Muscle layer of duodenum (tissue), 2 donors: ENCODE measurements around the gene FOXR1.
"Not testable (repeated sequence)": the region's sequence is repeated elsewhere in the genome, so short reads cannot be mapped to it uniquely, and the experiment has no call there.

Source experiments
- H3K27ac ChIP-seq: one replicate; pipeline ENCODE4 v1.7.0; 2013; ENCODE audit warnings: mild to moderate bottlenecking, low read length
- H3K27me3 ChIP-seq: one replicate; pipeline ENCODE4 v1.7.0; 2013; ENCODE audit warnings: low read depth, mild to moderate bottlenecking, control low read depth, low read length
- H3K36me3 ChIP-seq, 2 donors: one replicate each; pipeline ENCODE4 v1.7.0; 2013; ENCODE audit warnings: low read length in 2 of 2, control low read depth in 1 of 2, mild to moderate bottlenecking in 1 of 2; ENCODE audit not compliant: insufficient read depth in 2 of 2, control insufficient read depth in 1 of 2
- H3K4me1 ChIP-seq, 2 donors: one replicate each; pipeline ENCODE4 v1.7.0; 2013; ENCODE audit warnings: low read length in 2 of 2, mild to moderate bottlenecking in 2 of 2, control low read depth in 1 of 2, moderate library complexity in 1 of 2; ENCODE audit not compliant: insufficient read depth in 2 of 2, control insufficient read depth in 1 of 2
- H3K4me3 ChIP-seq, 2 donors: one replicate each; pipeline ENCODE4 v1.7.0; 2013; ENCODE audit warnings: low read length in 2 of 2, low read depth in 1 of 2, mild to moderate bottlenecking in 1 of 2
- H3K9me3 ChIP-seq, 2 donors: one replicate each; pipeline ENCODE4 v1.7.0; 2013; ENCODE audit warnings: low read length in 2 of 2, control low read depth in 1 of 2, mild to moderate bottlenecking in 1 of 2; ENCODE audit not compliant: control insufficient read depth in 1 of 2
- donor health status: healthy.

FOXR1 gene

GRCh38 chr11:118953976-118954375 lies 17.6 kb upstream of the FOXR1 start:
- not testable (repeated sequence) for H3K36me3 ChIP-seq, H3K27me3 ChIP-seq, H3K27ac ChIP-seq, H3K4me3 ChIP-seq, H3K4me1 ChIP-seq, H3K9me3 ChIP-seq

GRCh38 chr11:118956094-118956846 lies 15.3 kb upstream of the FOXR1 start, which contains the start of gene UPK2:
Gene UPK2 (plus strand): TSS chr11:118956298. CDS start chr11:118956351, 53 bp downstream.
- Histone ChIP-seq H3K9me3 (no peaks in the 10 kb centered on the region), H3K27ac (no peak within 1 kb of the TSS), H3K27me3 (no peaks in the 10 kb centered on the region), H3K36me3 (no peaks in the 10 kb centered on the region), H3K4me3 (no peak within 1 kb of the TSS), H3K4me1 (no peaks in the 10 kb centered on the region)

DNA sequence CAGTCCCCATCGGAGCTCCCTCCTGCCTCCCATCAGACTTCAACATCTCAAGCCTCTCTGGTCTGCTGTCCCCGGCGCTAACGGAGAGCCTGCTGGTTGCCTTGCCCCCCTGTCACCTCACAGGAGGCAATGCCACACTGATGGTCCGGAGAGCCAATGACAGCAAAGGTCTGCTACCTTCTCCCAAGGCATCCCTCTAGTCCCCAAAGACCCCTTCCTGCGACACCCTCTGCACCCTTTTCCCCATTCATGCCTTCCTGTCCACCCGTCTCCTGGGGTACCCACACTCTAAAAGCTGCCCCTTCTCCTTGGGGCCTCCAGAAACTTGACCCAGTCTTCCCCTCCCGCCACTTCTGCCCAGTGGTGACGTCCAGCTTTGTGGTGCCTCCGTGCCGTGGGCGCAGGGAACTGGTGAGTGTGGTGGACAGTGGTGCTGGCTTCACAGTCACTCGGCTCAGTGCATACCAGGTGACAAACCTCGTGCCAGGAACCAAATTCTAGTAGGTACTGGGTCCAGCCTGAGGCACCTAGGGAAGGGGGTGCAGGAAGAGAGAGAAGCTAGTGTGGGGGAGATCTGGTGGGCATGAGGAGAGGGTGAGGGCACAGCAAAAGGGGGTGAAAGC lies 14.6 kb upstream of the FOXR1 start:
- H3K4me3 ChIP-seq = no peak overlapping the region
- no peaks in the 10 kb centered on the region for H3K4me1 ChIP-seq
- no peak overlapping the region for H3K27ac ChIP-seq
- no peaks in the 10 kb centered on the region for H3K27me3 ChIP-seq
- no peaks in the 10 kb centered on the region for H3K9me3 ChIP-seq
- no peaks in the 10 kb centered on the region for H3K36me3 ChIP-seq

DNA sequence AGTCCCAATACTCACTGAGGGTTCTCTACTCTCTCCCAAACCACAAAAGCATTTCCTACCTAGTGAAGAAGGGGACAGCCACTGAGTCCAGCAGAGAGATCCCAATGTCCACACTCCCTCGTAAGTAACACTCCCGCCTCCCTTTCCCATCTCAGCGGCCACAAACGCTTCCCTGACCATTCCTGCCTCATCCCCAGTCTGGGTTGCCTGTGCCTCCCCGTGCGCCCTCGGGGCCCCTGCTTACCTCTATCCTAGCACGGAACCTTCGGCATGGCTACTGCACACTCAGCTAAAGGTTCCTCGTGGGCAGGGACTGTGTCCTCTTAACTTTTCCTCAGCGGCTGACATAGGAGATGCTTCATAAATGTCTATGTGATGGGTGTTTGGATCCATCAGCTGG lies 14.0 kb upstream of the FOXR1 start:
- Histone ChIP-seq H3K36me3 (no peaks in the 10 kb centered on the region), H3K27me3 (no peaks in the 10 kb centered on the region), H3K4me3 (no peak overlapping the region), H3K27ac (no peak overlapping the region), H3K9me3 (no peaks in the 10 kb centered on the region), H3K4me1 (no peaks in the 10 kb centered on the region)

GRCh38 chr11:118957968-118958367 lies 13.6 kb upstream of the FOXR1 start:
- no peak overlapping the region for H3K4me3 ChIP-seq
- no peaks in the 10 kb centered on the region for H3K27me3 ChIP-seq
- no peaks in the 10 kb centered on the region for H3K9me3 ChIP-seq
- no peak overlapping the region for H3K27ac ChIP-seq
- H3K4me1 ChIP-seq = no peaks in the 10 kb centered on the region
- no peaks in the 10 kb centered on the region for H3K36me3 ChIP-seq

DNA sequence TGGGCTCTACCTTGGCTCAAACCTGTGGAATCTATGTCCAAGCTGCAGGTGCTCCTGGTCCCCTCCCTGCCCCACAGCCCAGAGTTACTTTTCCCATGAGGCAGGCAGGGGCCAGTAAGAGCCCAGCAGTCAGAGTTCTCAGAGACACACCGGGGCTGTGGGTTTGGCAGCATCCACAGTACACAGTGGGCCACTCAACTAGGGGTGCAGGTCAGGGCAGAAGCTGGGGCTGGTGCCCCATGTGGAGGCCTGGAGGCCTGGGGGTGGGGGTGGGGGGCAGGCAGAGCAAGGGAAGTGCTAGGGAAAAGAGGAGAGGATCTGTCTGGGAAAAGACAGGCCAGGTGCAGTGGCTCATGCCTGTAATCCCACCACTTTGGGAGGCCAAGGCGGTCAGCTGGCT lies 13.0 kb upstream of the FOXR1 start:
- Histone ChIP-seq H3K4me3 (no peak overlapping the region), H3K36me3 (no peaks in the 10 kb centered on the region), H3K9me3 (no peaks in the 10 kb centered on the region), H3K27ac (no peak overlapping the region), H3K4me1 (no peaks in the 10 kb centered on the region), H3K27me3 (no peaks in the 10 kb centered on the region)

GRCh38 chr11:118961189-118961588 lies 10.4 kb upstream of the FOXR1 start:
- Histone ChIP-seq H3K27me3 (no peaks in the 10 kb centered on the region), H3K36me3 (no peaks in the 10 kb centered on the region), H3K4me1 (no peaks in the 10 kb centered on the region), H3K4me3 (no peak overlapping the region), H3K9me3 (no peaks in the 10 kb centered on the region), H3K27ac (no peak overlapping the region)

DNA sequence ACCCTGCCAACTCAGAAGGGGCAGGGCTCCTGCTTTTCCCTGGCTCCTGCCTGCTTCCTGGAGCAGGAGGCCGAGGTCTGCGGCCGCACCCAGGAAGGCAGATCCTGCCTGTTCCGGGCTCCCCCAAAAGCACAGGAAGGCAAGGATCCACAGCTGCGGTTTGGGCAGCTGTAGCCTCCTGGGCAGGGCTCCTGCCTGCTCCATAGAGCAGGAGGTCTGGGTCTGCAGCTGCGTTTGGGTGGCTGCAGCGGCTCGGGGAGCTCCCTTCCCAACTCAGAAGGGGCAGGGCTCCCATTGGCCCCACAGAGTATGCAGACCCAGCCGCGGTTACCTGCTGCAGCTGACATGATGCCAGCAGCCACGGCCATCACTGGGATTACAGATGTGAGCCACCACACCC lies 10.0 kb upstream of the FOXR1 start:
- Histone ChIP-seq H3K9me3 (no peaks in the 10 kb centered on the region), H3K4me1 (no peaks in the 10 kb centered on the region), H3K27me3 (no peaks in the 10 kb centered on the region), H3K27ac (no peak overlapping the region), H3K36me3 (no peaks in the 10 kb centered on the region), H3K4me3 (no peak overlapping the region)

DNA sequence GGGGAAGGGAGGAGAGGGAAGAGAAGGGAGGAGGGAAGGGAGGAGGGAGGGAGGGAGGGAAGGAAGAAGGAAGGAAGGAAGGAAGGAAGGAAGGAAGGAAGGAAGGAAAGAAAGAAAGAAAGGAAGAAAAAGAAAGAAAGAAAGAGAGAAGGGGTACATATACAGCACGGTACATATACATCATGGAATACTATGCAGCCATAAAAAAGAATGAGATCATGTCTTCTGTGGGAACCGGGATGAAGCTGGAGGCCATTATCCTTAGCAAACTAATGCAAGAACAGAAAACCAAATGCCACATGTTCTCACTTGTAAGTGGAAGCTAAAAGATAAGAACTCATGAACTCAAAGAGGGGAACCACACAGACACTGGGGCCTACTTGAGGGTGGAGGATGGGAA lies 2.1 kb upstream of the FOXR1 start:
- not testable (repeated sequence) for H3K4me3 ChIP-seq, H3K4me1 ChIP-seq, H3K27ac ChIP-seq, H3K9me3 ChIP-seq, H3K27me3 ChIP-seq, H3K36me3 ChIP-seq

DNA sequence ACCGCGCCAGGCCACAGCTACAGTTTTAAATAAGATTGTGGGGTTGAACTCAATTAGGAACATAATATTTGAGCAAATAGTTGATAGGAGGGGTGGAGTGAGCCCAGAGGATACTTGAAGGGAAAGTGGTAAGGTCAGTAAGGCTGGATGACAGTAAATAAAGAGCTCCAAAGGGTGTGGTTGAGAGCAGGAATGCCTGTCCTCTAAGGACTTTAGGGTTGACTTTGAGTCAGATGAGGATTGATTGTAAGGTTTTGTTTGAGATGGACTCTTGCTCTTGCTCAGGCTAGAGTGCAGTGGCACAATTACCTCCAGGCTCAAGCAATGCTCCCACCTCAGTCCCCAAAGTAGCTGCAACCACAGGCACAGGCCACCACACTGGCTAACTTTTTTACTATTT lies 2.4 kb downstream of the FOXR1 start:
- no peaks in the 10 kb centered on the region for H3K27me3 ChIP-seq
- H3K36me3 ChIP-seq = no peaks in the 10 kb centered on the region
- no peak overlapping the region for H3K27ac ChIP-seq
- H3K4me3 ChIP-seq = no peak overlapping the region
- H3K9me3 ChIP-seq = no peaks in the 10 kb centered on the region
- H3K4me1 ChIP-seq = no peaks in the 10 kb centered on the region

GRCh38 chr11:118975771-118976709 lies 4.5 kb downstream of the FOXR1 start:
- Histone ChIP-seq H3K4me3 (no peak overlapping the region), H3K27me3 (no peaks in the 10 kb centered on the region)

More at GRCh38 chr11:118975771-118976709, 4.5 kb downstream of the FOXR1 start:
- H3K9me3 ChIP-seq = no peaks in the 10 kb centered on the region
- H3K4me1 ChIP-seq = peaks cover 0 to 9% of the 10 kb centered on the region in 2 donors
- H3K27ac ChIP-seq = no peak overlapping the region
- no peaks in the 10 kb centered on the region for H3K36me3 ChIP-seq
